Osteocyte (in vitro differentiated cells): ENCODE results near the gene TBX19. TPM values are rescaled to one million over a fixed set of nuclear protein-coding genes. Genes with fewer than 3 reads are reported as not detected.

ENCODE experiments used
- DNase-seq: peaks from one replicate; pipeline ENCODE4 v3.0.0; 2021; ENCODE audit warnings: mixed read lengths; ENCODE audit not compliant: unreplicated experiment; ENCODE audit errors: extremely low spot score
- H3K27ac Mint-ChIP-seq: one replicate; pipeline ENCODE4 v1.8.0; 2021; ENCODE audit warnings: mild to moderate bottlenecking, mixed read lengths; ENCODE audit not compliant: unreplicated experiment
- H3K27me3 Mint-ChIP-seq: one replicate; pipeline ENCODE4 v1.8.0; 2021; ENCODE audit warnings: mixed read lengths; ENCODE audit not compliant: unreplicated experiment
- H3K36me3 Mint-ChIP-seq: one replicate; pipeline ENCODE4 v1.8.0; 2021; ENCODE audit warnings: mixed read lengths; ENCODE audit not compliant: unreplicated experiment
- H3K4me1 Mint-ChIP-seq: one replicate; pipeline ENCODE4 v1.8.0; 2021; ENCODE audit warnings: mixed read lengths; ENCODE audit not compliant: unreplicated experiment
- H3K4me3 Mint-ChIP-seq: one replicate; pipeline ENCODE4 v1.8.0; 2021; ENCODE audit warnings: mild to moderate bottlenecking, moderate library complexity, mixed read lengths; ENCODE audit not compliant: unreplicated experiment
- H3K9me3 Mint-ChIP-seq: one replicate; pipeline ENCODE4 v1.8.0; 2021; ENCODE audit warnings: mixed read lengths; ENCODE audit not compliant: unreplicated experiment
- total RNA-seq: library from RNA; stranded (reverse); gene quantifications from 2 replicates; pipeline ENCODE4 v1.2.1, GENCODE V29; 2021
- TF ChIP-seq, protein P1 (sequence below): fragments of 200-600 bp; sonication (generic); IDR thresholded peaks from 2 replicates; pipeline ENCODE4 v1.5.0; 2021; ENCODE audit warnings: antibody characterized with exemption, mild to moderate bottlenecking, moderate library complexity

The TBX19 gene
- total RNA-seq, 1 donor from 2014 or later, result 2.5 TPM

DNA sequence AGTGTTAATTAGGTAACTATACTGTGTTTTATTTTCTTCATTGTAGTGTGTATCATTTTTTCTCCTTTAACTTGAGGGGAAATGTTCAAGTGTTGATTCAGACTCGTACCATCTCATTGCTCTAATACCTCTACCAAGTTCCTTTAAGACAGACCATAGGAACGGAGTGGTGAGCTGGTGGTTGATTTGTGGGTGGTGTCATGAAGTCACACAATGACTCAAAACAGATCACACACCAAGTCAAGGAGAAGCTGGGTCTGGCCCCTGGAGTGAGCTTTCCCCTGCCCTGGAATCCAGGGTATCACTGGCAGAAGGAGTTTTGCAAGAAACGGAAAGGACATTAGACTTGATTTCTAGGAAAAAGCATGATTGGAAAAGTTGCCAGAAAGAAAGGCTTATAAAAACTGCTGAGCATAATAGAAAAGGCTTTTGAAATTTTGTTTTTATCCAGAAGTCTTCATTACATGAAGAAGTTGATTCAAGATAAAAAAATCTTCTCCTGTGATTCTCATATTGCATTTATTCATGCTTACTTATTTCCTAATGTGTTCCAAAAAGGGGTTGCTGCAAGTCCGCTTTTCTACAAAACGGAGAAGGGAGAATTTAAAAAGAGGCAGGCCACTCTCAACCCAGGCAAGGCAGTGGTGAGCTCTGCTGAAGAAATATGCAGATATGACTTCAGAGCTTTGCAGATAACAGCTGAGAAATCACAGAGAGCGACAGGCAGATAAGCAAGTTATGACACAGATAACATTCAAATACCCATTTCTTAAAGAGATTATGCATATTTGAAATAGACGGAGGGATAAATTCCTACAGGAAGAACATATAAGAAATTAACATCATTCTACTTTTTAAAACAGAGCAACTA is 79.7 kb downstream of the TBX19 start:
- H3K9me3 Mint-ChIP-seq, result no peaks in the 10 kb centered on the region
- H3K27ac Mint-ChIP-seq, result no peak overlapping the region
- H3K4me3 Mint-ChIP-seq, result no peak overlapping the region
- DNase-seq, result no peak
- TF ChIP-seq, protein P1, sequence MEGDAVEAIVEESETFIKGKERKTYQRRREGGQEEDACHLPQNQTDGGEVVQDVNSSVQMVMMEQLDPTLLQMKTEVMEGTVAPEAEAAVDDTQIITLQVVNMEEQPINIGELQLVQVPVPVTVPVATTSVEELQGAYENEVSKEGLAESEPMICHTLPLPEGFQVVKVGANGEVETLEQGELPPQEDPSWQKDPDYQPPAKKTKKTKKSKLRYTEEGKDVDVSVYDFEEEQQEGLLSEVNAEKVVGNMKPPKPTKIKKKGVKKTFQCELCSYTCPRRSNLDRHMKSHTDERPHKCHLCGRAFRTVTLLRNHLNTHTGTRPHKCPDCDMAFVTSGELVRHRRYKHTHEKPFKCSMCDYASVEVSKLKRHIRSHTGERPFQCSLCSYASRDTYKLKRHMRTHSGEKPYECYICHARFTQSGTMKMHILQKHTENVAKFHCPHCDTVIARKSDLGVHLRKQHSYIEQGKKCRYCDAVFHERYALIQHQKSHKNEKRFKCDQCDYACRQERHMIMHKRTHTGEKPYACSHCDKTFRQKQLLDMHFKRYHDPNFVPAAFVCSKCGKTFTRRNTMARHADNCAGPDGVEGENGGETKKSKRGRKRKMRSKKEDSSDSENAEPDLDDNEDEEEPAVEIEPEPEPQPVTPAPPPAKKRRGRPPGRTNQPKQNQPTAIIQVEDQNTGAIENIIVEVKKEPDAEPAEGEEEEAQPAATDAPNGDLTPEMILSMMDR, result no peak
- no peaks in the 10 kb centered on the region for H3K4me1 Mint-ChIP-seq
- H3K27me3 Mint-ChIP-seq, result peaks cover 57% of the 10 kb centered on the region
- no peaks in the 10 kb centered on the region for H3K36me3 Mint-ChIP-seq

GRCh38 chr1:168361252-168361651 is 80.6 kb downstream of the TBX19 start:
- H3K4me3 Mint-ChIP-seq, result no peak overlapping the region
- DNase-seq, result no peak
- H3K9me3 Mint-ChIP-seq, result no peaks in the 10 kb centered on the region
- H3K36me3 Mint-ChIP-seq, result no peaks in the 10 kb centered on the region
- TF ChIP-seq, protein P1, result no peak
- no peaks in the 10 kb centered on the region for H3K4me1 Mint-ChIP-seq
- no peak overlapping the region for H3K27ac Mint-ChIP-seq
- peaks cover 63% of the 10 kb centered on the region for H3K27me3 Mint-ChIP-seq

GRCh38 chr1:168362991-168363390 is 82.3 kb downstream of the TBX19 start:
- Mint-ChIP-seq H3K9me3 (no peaks in the 10 kb centered on the region), H3K36me3 (peaks cover 2% of the 10 kb centered on the region), H3K4me1 (no peaks in the 10 kb centered on the region), H3K27me3 (peaks cover 71% of the 10 kb centered on the region), H3K27ac (no peak overlapping the region), H3K4me3 (no peak overlapping the region)
- no peak for DNase-seq
- TF ChIP-seq, protein P1, result no peak

Other genes starting within 250 kb of the TBX19 start
- gene GPR161, start 143.9 kb upstream of the TBX19 start, total RNA-seq, result 36.8 and 38.5 TPM in 2 replicates
- gene TIPRL, start 101.9 kb upstream of the TBX19 start, total RNA-seq, result 41.6 and 41.8 TPM in 2 replicates
- gene SFT2D2, start 54.9 kb upstream of the TBX19 start, total RNA-seq, result 93.0 and 99.6 TPM in 2 replicates